Parathyroid adenoma (tissue), 2 donors: ENCODE data around the gene METTL3.

Experiments
- H2AFZ ChIP-seq: fragments of 300-600 bp; sonication (generic); one replicate; pipeline ENCODE4 v1.7.0; 2017; ENCODE audit warnings: antibody characterized with exemption, mild to moderate bottlenecking
- H3K27ac ChIP-seq: fragments of 300-600 bp; sonication (generic); one replicate; pipeline ENCODE4 v1.7.0; 2017
- H3K27me3 ChIP-seq: fragments of 300-600 bp; sonication (generic); one replicate; pipeline ENCODE4 v1.7.0; 2017; ENCODE audit warnings: low read length; ENCODE audit not compliant: control insufficient read depth, insufficient read depth
- H3K36me3 ChIP-seq: fragments of 300-600 bp; sonication (generic); one replicate; pipeline ENCODE4 v1.7.0; 2017; ENCODE audit warnings: low read length; ENCODE audit not compliant: control insufficient read depth, insufficient read depth
- H3K4me1 ChIP-seq: fragments of 300-600 bp; sonication (generic); one replicate; pipeline ENCODE4 v1.7.0; 2017; ENCODE audit warnings: control low read depth
- H3K4me2 ChIP-seq: fragments of 300-600 bp; sonication (generic); one replicate; pipeline ENCODE4 v1.7.0; 2017; ENCODE audit warnings: low read length
- H3K4me3 ChIP-seq: fragments of 300-600 bp; sonication (generic); one replicate; pipeline ENCODE4 v1.7.0; 2017; ENCODE audit warnings: low read depth, low read length
- H3K79me2 ChIP-seq: fragments of 300-600 bp; sonication (generic); one replicate; pipeline ENCODE4 v1.7.0; 2017; ENCODE audit warnings: control low read depth
- H3K9ac ChIP-seq: fragments of 300-600 bp; sonication (generic); one replicate; pipeline ENCODE4 v1.7.0; 2017; ENCODE audit warnings: mild to moderate bottlenecking
- H3K9me3 ChIP-seq: fragments of 300-600 bp; sonication (generic); one replicate; pipeline ENCODE4 v1.7.0; 2017; ENCODE audit warnings: low read length; ENCODE audit not compliant: control insufficient read depth
- CTCF ChIP-seq: fragments of 300-600 bp; sonication (generic); IDR thresholded peaks from one replicate; pipeline ENCODE4 v1.7.0; 2017; ENCODE audit warnings: antibody characterized with exemption, mild to moderate bottlenecking
- donor health status: primary hyperparathyroidism.

Gene METTL3

GRCh38 chr14:21539189-21539940 is 28.2 kb upstream of the METTL3 start:
- Histone ChIP-seq H2AFZ (no peak overlapping the region), H3K27ac (no peak overlapping the region), H3K9ac (no peak overlapping the region), H3K79me2 (no peaks in the 10 kb centered on the region), H3K36me3 (no peaks in the 10 kb centered on the region), H3K27me3 (no peaks in the 10 kb centered on the region), H3K4me2 (no peak overlapping the region), H3K9me3 (no peaks in the 10 kb centered on the region), H3K4me1 (peaks cover 7% of the 10 kb centered on the region), H3K4me3 (no peak overlapping the region)
- no peak for TF ChIP-seq CTCF

DNA sequence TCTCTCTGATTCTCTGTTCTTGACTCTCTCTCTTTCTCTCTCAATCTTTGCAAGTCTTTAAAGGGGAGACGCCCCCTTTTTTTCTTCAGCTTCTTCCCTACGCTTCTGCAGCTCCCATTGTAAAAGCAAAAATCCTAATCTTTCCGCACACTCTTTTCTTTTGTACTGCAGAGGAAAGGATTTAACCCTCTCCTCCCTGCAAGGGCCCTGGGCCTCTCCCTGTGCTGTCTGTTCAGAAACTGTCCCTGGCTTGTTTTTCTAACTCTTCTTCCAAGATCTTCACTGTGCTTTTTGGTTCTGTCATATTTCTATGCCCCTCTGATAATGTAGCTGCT is 25.9 kb upstream of the METTL3 start:
- H3K4me1 ChIP-seq: peaks cover 7% of the 10 kb centered on the region
- H3K9ac ChIP-seq: no peak overlapping the region
- H3K4me2 ChIP-seq: peak overlapping the region; percentile 60
- H3K36me3 ChIP-seq: no peaks in the 10 kb centered on the region
- no peaks in the 10 kb centered on the region for H3K79me2 ChIP-seq
- H3K27me3 ChIP-seq: no peaks in the 10 kb centered on the region
- peak overlapping the region; percentile 74 for H2AFZ ChIP-seq
- H3K27ac ChIP-seq: no peak overlapping the region
- H3K9me3 ChIP-seq: no peaks in the 10 kb centered on the region
- no peak for TF ChIP-seq CTCF
- peak overlapping the region; percentile 56 for H3K4me3 ChIP-seq

DNA sequence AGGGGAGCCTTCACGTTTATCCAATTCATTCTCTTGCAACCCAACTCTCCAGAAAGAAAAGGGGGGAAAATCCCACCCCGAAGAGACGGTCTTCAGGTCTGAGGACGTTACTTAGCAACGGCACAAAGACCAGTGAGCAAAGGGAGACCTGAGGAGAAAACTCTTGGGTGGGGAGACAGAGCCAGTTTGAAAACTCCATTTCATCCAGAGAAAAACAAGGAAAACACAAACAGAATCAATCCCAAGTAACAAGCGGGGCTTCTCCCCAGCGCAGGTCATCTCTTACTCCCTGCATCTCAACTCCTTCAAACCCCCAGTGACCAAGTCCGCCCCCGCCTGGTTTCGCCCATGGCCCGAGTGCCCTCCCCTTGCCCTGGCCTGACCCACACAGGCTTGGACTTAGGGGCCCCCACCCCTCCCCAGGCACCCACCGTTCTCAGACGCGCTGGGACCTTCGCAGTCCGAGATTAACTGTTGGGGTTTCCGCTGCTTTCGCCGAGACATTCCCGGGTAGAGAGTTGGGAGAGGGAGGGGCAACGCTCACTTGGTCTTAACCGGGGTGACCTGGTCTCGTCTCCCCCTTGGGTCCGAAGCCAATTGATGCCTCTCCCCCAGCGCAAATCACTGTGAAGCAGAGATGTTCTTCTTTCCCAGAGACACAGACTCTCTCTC is 25.4 kb upstream of the METTL3 start:
- H3K4me2 ChIP-seq: peak overlapping the region; percentile 60
- peaks cover 7% of the 10 kb centered on the region for H3K4me1 ChIP-seq
- no peaks in the 10 kb centered on the region for H3K36me3 ChIP-seq
- no peak overlapping the region for H3K9ac ChIP-seq
- H3K9me3 ChIP-seq: no peaks in the 10 kb centered on the region
- TF ChIP-seq CTCF: no peak
- H2AFZ ChIP-seq: peak overlapping the region; percentile 74
- H3K4me3 ChIP-seq: peak overlapping the region; percentile 56
- no peaks in the 10 kb centered on the region for H3K27me3 ChIP-seq
- H3K79me2 ChIP-seq: no peaks in the 10 kb centered on the region
- H3K27ac ChIP-seq: no peak overlapping the region

DNA sequence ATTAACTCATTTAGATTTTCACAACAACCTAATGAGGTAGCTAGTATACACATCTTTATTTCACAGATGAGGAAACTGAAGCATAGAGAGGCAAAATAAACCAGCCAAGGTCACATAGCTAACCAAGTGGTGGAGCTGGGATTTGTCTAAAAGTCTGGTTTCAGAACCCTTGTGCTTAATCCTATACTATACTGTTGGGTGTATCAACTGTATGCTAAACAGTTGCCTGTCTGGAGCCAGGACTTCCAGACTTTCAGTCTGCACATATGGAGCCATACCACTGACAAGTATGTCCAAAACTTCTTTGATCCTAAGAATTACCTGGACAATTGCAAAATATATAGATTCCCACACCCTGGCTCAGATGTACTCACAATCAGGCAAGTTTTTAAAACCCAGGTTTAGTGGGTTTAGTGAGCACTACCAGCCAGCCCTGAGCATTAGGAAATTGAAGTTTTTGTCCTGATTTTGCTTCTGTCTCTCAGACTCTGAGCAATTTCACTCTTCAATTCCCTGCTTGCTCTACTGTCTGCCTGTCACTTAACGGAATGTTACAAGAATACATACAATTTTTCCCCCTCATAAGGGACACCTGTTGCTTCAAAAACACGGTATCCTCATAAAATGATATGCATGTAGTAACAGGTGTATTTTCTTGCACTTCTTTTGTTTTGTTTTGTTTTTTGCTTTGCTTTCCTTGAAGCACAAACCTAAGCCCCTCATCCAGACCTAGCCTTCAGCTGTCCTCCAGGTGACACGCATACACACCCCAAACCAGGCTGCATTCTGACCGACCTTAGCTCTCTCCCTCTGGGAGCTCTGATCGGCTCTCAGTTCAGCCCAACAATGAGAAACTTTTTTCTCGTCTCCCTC is 24.6 kb upstream of the METTL3 start:
- TF ChIP-seq CTCF: no peak
- H3K4me2 ChIP-seq: peak overlapping the region; percentile 60
- no peaks in the 10 kb centered on the region for H3K79me2 ChIP-seq
- H3K36me3 ChIP-seq: no peaks in the 10 kb centered on the region
- H3K9me3 ChIP-seq: no peaks in the 10 kb centered on the region
- peak overlapping the region; percentile 56 for H3K4me3 ChIP-seq
- peak overlapping the region; percentile 74 for H2AFZ ChIP-seq
- H3K9ac ChIP-seq: no peak overlapping the region
- no peak overlapping the region for H3K27ac ChIP-seq
- H3K4me1 ChIP-seq: peaks cover 7% of the 10 kb centered on the region
- no peaks in the 10 kb centered on the region for H3K27me3 ChIP-seq
